KMS-11 (cell line): ENCODE data around the gene CNMD.
"Not testable (repeated sequence)": the region's sequence is repeated elsewhere in the genome, so short reads cannot be mapped to it uniquely, and the experiment has no call there.

Experiments used
- H2AFZ ChIP-seq: fragments of 200-600 bp; sonication (generic); 2 replicates; pipeline ENCODE4 v1.6.1; 2016; ENCODE audit warnings: antibody characterized with exemption, mixed run types, low read depth
- H3K27ac ChIP-seq: fragments of 200-600 bp; sonication (generic); 2 replicates; pipeline ENCODE4 v1.6.1; 2016; ENCODE audit warnings: mild to moderate bottlenecking, mixed run types
- H3K27me3 ChIP-seq: fragments of 200-600 bp; sonication (generic); 2 replicates; pipeline ENCODE4 v1.6.1; 2017; ENCODE audit warnings: mild to moderate bottlenecking, low read depth, mixed run types, moderate library complexity; ENCODE audit not compliant: insufficient read depth
- H3K36me3 ChIP-seq: fragments of 200-600 bp; sonication (generic); 2 replicates; pipeline ENCODE4 v1.6.1; 2017; ENCODE audit warnings: mild to moderate bottlenecking, mixed run types; ENCODE audit not compliant: insufficient read depth
- H3K4me1 ChIP-seq: fragments of 200-600 bp; sonication (generic); 2 replicates; pipeline ENCODE4 v1.6.1; 2016; ENCODE audit warnings: mild to moderate bottlenecking, low read depth, mixed run types; ENCODE audit not compliant: poor library complexity, severe bottlenecking
- H3K4me2 ChIP-seq: fragments of 200-600 bp; sonication (generic); 2 replicates; pipeline ENCODE4 v1.7.0; 2016; ENCODE audit warnings: mild to moderate bottlenecking, mixed run types
- H3K4me3 ChIP-seq: fragments of 200-600 bp; sonication (generic); IDR thresholded peaks from 2 replicates; pipeline ENCODE4 v1.6.1; 2017; ENCODE audit warnings: low read depth, low read length, mixed read lengths; ENCODE audit not compliant: insufficient read depth
- H3K79me2 ChIP-seq: fragments of 200-600 bp; sonication (generic); 2 replicates; pipeline ENCODE4 v1.6.1; 2016; ENCODE audit warnings: low read depth, mixed run types; ENCODE audit not compliant: insufficient read depth
- H3K9ac ChIP-seq: fragments of 200-600 bp; sonication (generic); 2 replicates; pipeline ENCODE4 v1.6.1; 2016; ENCODE audit warnings: mild to moderate bottlenecking, mixed run types
- H4K20me1 ChIP-seq: fragments of 200-600 bp; sonication (generic); 2 replicates; pipeline ENCODE4 v1.6.1; 2016; ENCODE audit warnings: mild to moderate bottlenecking, mixed run types; ENCODE audit not compliant: insufficient read depth
- CTCF ChIP-seq: fragments of 200-600 bp; sonication (generic); conservative IDR thresholded peaks from 2 replicates; pipeline ENCODE4 v1.6.1; 2017; ENCODE audit warnings: low read depth, mild to moderate bottlenecking, antibody characterized with exemption, low read length, moderate library complexity, mixed read lengths

CNMD gene

DNA sequence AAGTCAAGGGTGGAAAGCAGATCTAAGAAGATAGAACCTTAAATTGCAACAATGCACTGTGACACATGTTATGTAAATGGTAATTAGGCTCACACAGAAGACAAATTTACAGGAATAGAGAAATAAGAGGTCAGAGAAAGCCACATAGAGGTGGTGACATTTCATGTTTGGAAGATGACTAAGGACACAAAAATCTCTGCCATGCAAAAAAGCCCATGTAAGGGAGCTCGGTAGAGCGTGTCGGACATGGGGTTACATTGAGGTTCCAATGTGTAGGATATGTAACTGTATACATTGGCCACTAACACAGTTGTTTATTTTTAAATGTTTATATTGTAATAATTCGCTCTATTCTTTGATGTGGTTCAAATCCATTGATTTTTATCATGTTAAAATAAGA, 53.2 kb downstream of the CNMD start:
- H3K27ac ChIP-seq: no peak overlapping the region
- no peaks in the 10 kb centered on the region for H3K36me3 ChIP-seq

DNA sequence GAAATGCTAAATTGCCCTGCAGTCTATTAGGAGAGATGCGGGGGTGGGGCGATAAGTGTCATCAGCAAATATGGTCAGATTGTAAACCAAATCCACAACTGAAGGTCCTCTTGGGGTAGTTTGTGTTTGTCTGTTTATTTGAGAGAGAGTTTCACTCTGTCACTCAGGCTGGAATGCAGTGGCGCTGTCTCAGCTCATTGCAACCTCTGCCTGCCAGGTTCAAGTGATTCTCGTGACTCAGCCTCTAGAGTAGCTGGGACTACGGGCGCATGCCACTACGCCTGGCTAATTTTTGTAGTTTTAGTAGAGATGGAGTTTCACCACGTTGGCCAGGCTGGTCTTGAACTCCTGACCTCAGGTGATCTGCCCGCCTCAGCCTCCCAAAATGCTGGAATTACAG, 53.8 kb downstream of the CNMD start:
- H3K36me3 ChIP-seq, H2AFZ ChIP-seq, H3K9ac ChIP-seq, H3K27ac ChIP-seq, H3K79me2 ChIP-seq, H3K4me2 ChIP-seq, H3K4me1 ChIP-seq, H3K4me3 ChIP-seq, H4K20me1 ChIP-seq, H3K27me3 ChIP-seq: not testable (repeated sequence)

More for the DNA sequence above, 53.2 kb downstream of the CNMD start:
- Histone ChIP-seq H2AFZ (no peak overlapping the region), H3K9ac (no peak overlapping the region), H3K4me2 (no peak overlapping the region), H3K27me3 (no peaks in the 10 kb centered on the region), H3K4me3 (no peak overlapping the region), H4K20me1 (no peaks in the 10 kb centered on the region), H3K79me2 (no peaks in the 10 kb centered on the region), H3K4me1 (peaks cover 5% of the 10 kb centered on the region)
- TF ChIP-seq CTCF: no peak

- Histone ChIP-seq H3K4me2 (no peak overlapping the region), H3K27ac (no peak overlapping the region), H3K27me3 (no peaks in the 10 kb centered on the region), H3K9ac (no peak overlapping the region), H4K20me1 (no peaks in the 10 kb centered on the region), H3K79me2 (no peaks in the 10 kb centered on the region), H3K36me3 (no peaks in the 10 kb centered on the region), H3K4me3 (no peak overlapping the region), H3K4me1 (no peaks in the 10 kb centered on the region), H2AFZ (no peak overlapping the region)
- TF ChIP-seq CTCF: no peak
Observed at GRCh38 chr13:52677823-52678222, 61.8 kb downstream of the CNMD start.

- no peaks in the 10 kb centered on the region for H3K4me1 ChIP-seq
Observed at GRCh38 chr13:52673465-52673864, 66.2 kb downstream of the CNMD start.

GRCh38 chr13:52670726-52671125, 68.9 kb downstream of the CNMD start:
- H3K4me2 ChIP-seq: no peak overlapping the region
- H3K4me3 ChIP-seq: no peak overlapping the region
- H3K27ac ChIP-seq: no peak overlapping the region
- H3K79me2 ChIP-seq: no peaks in the 10 kb centered on the region
- H3K9ac ChIP-seq: no peak overlapping the region
- no peaks in the 10 kb centered on the region for H3K4me1 ChIP-seq
- no peak overlapping the region for H2AFZ ChIP-seq
- H3K36me3 ChIP-seq: no peaks in the 10 kb centered on the region
- H4K20me1 ChIP-seq: no peaks in the 10 kb centered on the region
- no peak for TF ChIP-seq CTCF
- no peaks in the 10 kb centered on the region for H3K27me3 ChIP-seq

More at GRCh38 chr13:52673465-52673864, 66.2 kb downstream of the CNMD start:
- Histone ChIP-seq H3K27ac (no peak overlapping the region), H3K27me3 (no peaks in the 10 kb centered on the region), H2AFZ (no peak overlapping the region), H3K79me2 (no peaks in the 10 kb centered on the region), H3K4me2 (no peak overlapping the region), H4K20me1 (no peaks in the 10 kb centered on the region), H3K4me3 (no peak overlapping the region), H3K9ac (no peak overlapping the region), H3K36me3 (no peaks in the 10 kb centered on the region)
- no peak for TF ChIP-seq CTCF
